ENCODE data around the gene FBXO10. TPM values are rescaled to one million over a fixed set of nuclear protein-coding genes. Genes with fewer than 3 reads are reported as not detected.

The FBXO10 gene
- total RNA-seq, 1 experiment from 2014 or later, result 5.3 TPM

GRCh38 chr9:37561682-37562081 is 14.5 kb downstream of the FBXO10 start:
- Histone ChIP-seq H3K4me2 (ENCODE audit: low read length) (no peak overlapping the region), H3K4me1 (ENCODE audit: control insufficient read depth in 1 of 2, insufficient read depth in 2 of 2, low read length in 2 of 2) (no peaks in the 10 kb centered on the region), H4K20me1 (ENCODE audit: insufficient read depth) (no peaks in the 10 kb centered on the region), H3K9me3 (ENCODE audit: control insufficient read depth in 1 of 2, insufficient read depth in 1 of 2, low read depth in 1 of 2, low read length in 2 of 2) (peaks cover 0 to 4% of the 10 kb centered on the region in 2 experiments; a peak in 2 of 4 replicates), H3K36me3 (ENCODE audit: control insufficient read depth in 1 of 2, insufficient read depth in 2 of 2, low read length in 2 of 2) (no peaks in the 10 kb centered on the region), H3K9ac (ENCODE audit: low read length) (no peak overlapping the region), H3K79me2 (ENCODE audit: insufficient read depth, low read length) (peaks cover 9% of the 10 kb centered on the region; the same call in 1 of the 2 replicates), H2AFZ (ENCODE audit: low read depth, low read length, poor library complexity, severe bottlenecking) (no peak overlapping the region), H3K27me3 (ENCODE audit: insufficient read depth, low read length) (no peaks in the 10 kb centered on the region), H3K9me2 (ENCODE audit: insufficient read depth) (no peaks in the 10 kb centered on the region), H3K4me3 (replicated peaks in 1 of 2; ENCODE audit: low read depth in 1 of 2, low read length in 2 of 2) (no peak overlapping the region), H3K27ac (ENCODE audit: low read depth, low read length) (no peak overlapping the region)
- CTCF ChIA-PET, result no interaction called here
- POLR2A ChIA-PET, result no interaction called here
- RAD21 ChIA-PET (ENCODE audit: low non-redundant PET in 1 of 2, low total read pairs in 2 of 2, uncharacterized antibody in 2 of 2, unreplicated experiment in 2 of 2), result no interaction called here
- intact Hi-C loops (cut with micrococcal nuclease), result no loop called here
- BruUV-seq (replicated peaks), result no TSS peak
- DNase-seq (ENCODE audit: low read depth, low spot score), result no peak
- no peak for TF ChIP-seq CBX3 (IDR thresholded peaks at IDR 0.05; ENCODE audit: low read depth)
- no peak for TF ChIP-seq EZH2 (IDR thresholded peaks at IDR 0.05)
- no peak for TF ChIP-seq POLR2AphosphoS5 (IDR thresholded peaks at IDR 0.05; ENCODE audit: low read depth, low read length)
- TF ChIP-seq ZFX (IDR thresholded peaks at IDR 0.05), result no peak
- TF ChIP-seq EZH2phosphoT487 (IDR thresholded peaks at IDR 0.05; ENCODE audit: borderline replicate concordance), result no peak
- TF ChIP-seq JUND (IDR thresholded peaks at IDR 0.05), result no peak
- TF ChIP-seq CEBPB (IDR thresholded peaks at IDR 0.05; ENCODE audit: low read depth), result no peak
- TF ChIP-seq FOSL1 (IDR thresholded peaks at IDR 0.05; ENCODE audit: low read depth), result no peak
- TF ChIP-seq MAX (IDR thresholded peaks at IDR 0.05), result no peak
- TF ChIP-seq POLR2A (IDR thresholded peaks at IDR 0.05; ENCODE audit: borderline replicate concordance, extremely low read depth, insufficient read depth, insufficient read length), result no peak
- TF ChIP-seq TCF7L2 (IDR thresholded peaks at IDR 0.05; ENCODE audit: borderline replicate concordance, extremely low read depth, insufficient read depth, insufficient read length), result no peak
- TF ChIP-seq CTCF (IDR thresholded peaks at IDR 0.05 in 2 of 3, conservative IDR thresholded peaks at IDR 0.05 in 1 of 3; ENCODE audit: borderline replicate concordance in 1 of 3, insufficient read depth in 1 of 3, low read depth in 2 of 3, low read length in 2 of 3), result no peak
- TF ChIP-seq SIN3A (IDR thresholded peaks at IDR 0.05; ENCODE audit: low read depth), result no peak
- TF ChIP-seq SP1 (IDR thresholded peaks at IDR 0.05; ENCODE audit: low read depth), result no peak
- no peak for TF ChIP-seq ZNF274 (IDR thresholded peaks at IDR 0.05; ENCODE audit: low read depth, low read length)
- TF ChIP-seq ELF1 (IDR thresholded peaks at IDR 0.05; ENCODE audit: borderline replicate concordance, low read depth), result no peak
- no peak for TF ChIP-seq ATF3 (IDR thresholded peaks at IDR 0.05)
- TF ChIP-seq ZBTB33 (IDR thresholded peaks at IDR 0.05; ENCODE audit: extremely low read depth, insufficient replicate concordance, low read length), result no peak
- no peak for ATAC-seq
